GM19455 (cell line): ENCODE measurements around the gene KCNE3.
"Not testable (repeated sequence)": the region's sequence is repeated elsewhere in the genome, so short reads cannot be mapped to it uniquely, and the experiment has no call there.

Experiments
- ATAC-seq: cut with Tn5 transposase; IDR thresholded peaks from one replicate; pipeline ENCODE4 v1.9.1; 2021; ENCODE audit not compliant: unreplicated experiment

KCNE3 gene

GRCh38 chr11:74444173-74444826 lies 23.0 kb downstream of the KCNE3 start:
- no peak for ATAC-seq

- ATAC-seq: no peak
Observed at GRCh38 chr11:74443071-74443864, 24.1 kb downstream of the KCNE3 start.

- ATAC-seq: no peak
Observed at GRCh38 chr11:74442636-74443035, 24.7 kb downstream of the KCNE3 start.

GRCh38 chr11:74438681-74439080 lies 28.7 kb downstream of the KCNE3 start:
- ATAC-seq: no peak

- no peak for ATAC-seq
Observed at GRCh38 chr11:74437441-74438042, 29.8 kb downstream of the KCNE3 start.

- ATAC-seq: no peak
Observed at GRCh38 chr11:74434528-74434927, 32.8 kb downstream of the KCNE3 start.

- no peak for ATAC-seq
Observed at GRCh38 chr11:74429205-74429604, 38.1 kb downstream of the KCNE3 start.

- ATAC-seq: no peak
Observed at GRCh38 chr11:74427384-74427886, 39.9 kb downstream of the KCNE3 start.

- no peak for ATAC-seq
Observed at GRCh38 chr11:74425100-74425499, 42.2 kb downstream of the KCNE3 start.

- ATAC-seq: no peak
Observed at GRCh38 chr11:74418509-74418895, 48.8 kb downstream of the KCNE3 start.

GRCh38 chr11:74417860-74418508 lies 49.4 kb downstream of the KCNE3 start:
- ATAC-seq: no peak

- no peak for ATAC-seq
Observed at GRCh38 chr11:74417379-74417804, 50.0 kb downstream of the KCNE3 start.

GRCh38 chr11:74416974-74417373 lies 50.4 kb downstream of the KCNE3 start:
- not testable (repeated sequence) for ATAC-seq

GRCh38 chr11:74412733-74413359 lies 54.5 kb downstream of the KCNE3 start:
- ATAC-seq: no peak

- no peak for ATAC-seq
Observed at GRCh38 chr11:74412321-74412720, 55.0 kb downstream of the KCNE3 start.

- no peak for ATAC-seq
Observed at GRCh38 chr11:74409633-74410032, 57.7 kb downstream of the KCNE3 start.
